MM.1S (cell line): ENCODE results near the gene MED16.

Experiments used
- DNase-seq: peaks from one replicate; pipeline ENCODE4 v3.0.0-alpha.2; 2015
- H2AFZ ChIP-seq: fragments of 300-600 bp; sonication (generic); 2 replicates; pipeline ENCODE4 v1.6.0; 2016; ENCODE audit warnings: antibody characterized with exemption, low read length
- H3F3A ChIP-seq: fragments of 300-600 bp; sonication (generic); 2 replicates; pipeline ENCODE4 v1.6.1; 2016; ENCODE audit warnings: mild to moderate bottlenecking, antibody characterized with exemption, low read length, moderate library complexity, mixed read lengths; ENCODE audit not compliant: insufficient read depth
- H3K27ac ChIP-seq: fragments of 300-600 bp; sonication (generic); 2 replicates; pipeline ENCODE4 v1.5.1; 2016; ENCODE audit warnings: mild to moderate bottlenecking, low read length
- H3K27me3 ChIP-seq: fragments of 300-600 bp; sonication (generic); replicated peaks from 2 replicates; pipeline ENCODE4 v1.6.0; 2016; ENCODE audit warnings: low read length; ENCODE audit not compliant: insufficient read depth
- H3K36me3 ChIP-seq: fragments of 300-600 bp; sonication (generic); replicated peaks from 2 replicates; pipeline ENCODE4 v1.6.1; 2016; ENCODE audit warnings: mild to moderate bottlenecking, low read length, mixed read lengths; ENCODE audit not compliant: insufficient read depth
- H3K4me1 ChIP-seq: fragments of 300-600 bp; sonication (generic); 2 replicates; pipeline ENCODE4 v1.6.1; 2016; ENCODE audit warnings: low read length, mixed read lengths
- H3K4me2 ChIP-seq: fragments of 300-600 bp; sonication (generic); 2 replicates; pipeline ENCODE4 v1.6.0; 2016; ENCODE audit warnings: low read depth, low read length
- H3K4me3 ChIP-seq: fragments of 300-600 bp; sonication (generic); 2 replicates; pipeline ENCODE4 v1.5.1; 2016; ENCODE audit warnings: low read length, mixed read lengths
- H3K79me2 ChIP-seq: fragments of 300-600 bp; sonication (generic); 2 replicates; pipeline ENCODE4 v1.6.1; 2016; ENCODE audit warnings: mixed run types, low read length, mixed read lengths
- H3K9ac ChIP-seq: fragments of 300-600 bp; sonication (generic); 2 replicates; pipeline ENCODE4 v1.6.1; 2016; ENCODE audit warnings: low read length, mixed read lengths
- H3K9me2 ChIP-seq: fragments of 300-600 bp; sonication (generic); replicated peaks from 2 replicates; pipeline ENCODE4 v1.6.1; 2016; ENCODE audit warnings: mild to moderate bottlenecking, low read length, mixed read lengths; ENCODE audit not compliant: insufficient read depth
- H3K9me3 ChIP-seq: fragments of 300-600 bp; sonication (generic); replicated peaks from 2 replicates; pipeline ENCODE4 v1.6.1; 2016; ENCODE audit warnings: mild to moderate bottlenecking, low read length, mixed read lengths; ENCODE audit not compliant: insufficient read depth
- H4K20me1 ChIP-seq: fragments of 300-600 bp; sonication (generic); 2 replicates; pipeline ENCODE4 v1.6.1; 2016; ENCODE audit warnings: mild to moderate bottlenecking, low read length, moderate library complexity, mixed read lengths; ENCODE audit not compliant: insufficient read depth
- EZH2 ChIP-seq: fragments of 300-600 bp; sonication (generic); optimal IDR thresholded peaks from 2 replicates; pipeline ENCODE3; 2017; ENCODE audit warnings: low read depth, mild to moderate bottlenecking, antibody characterized with exemption, low read length, mixed read lengths
- EZH2phosphoT487 ChIP-seq: fragments of 300-600 bp; sonication (generic); IDR thresholded peaks from 2 replicates; pipeline ENCODE4 v1.6.1; 2018; ENCODE audit warnings: antibody characterized with exemption, low read length
- TF ChIP-seq, protein P1 (sequence below): fragments of 300-600 bp; sonication (generic); IDR thresholded peaks from 2 replicates; pipeline ENCODE4 v1.5.1; 2016; ENCODE audit warnings: antibody characterized with exemption, low read length, mixed read lengths

MED16 gene

DNA sequence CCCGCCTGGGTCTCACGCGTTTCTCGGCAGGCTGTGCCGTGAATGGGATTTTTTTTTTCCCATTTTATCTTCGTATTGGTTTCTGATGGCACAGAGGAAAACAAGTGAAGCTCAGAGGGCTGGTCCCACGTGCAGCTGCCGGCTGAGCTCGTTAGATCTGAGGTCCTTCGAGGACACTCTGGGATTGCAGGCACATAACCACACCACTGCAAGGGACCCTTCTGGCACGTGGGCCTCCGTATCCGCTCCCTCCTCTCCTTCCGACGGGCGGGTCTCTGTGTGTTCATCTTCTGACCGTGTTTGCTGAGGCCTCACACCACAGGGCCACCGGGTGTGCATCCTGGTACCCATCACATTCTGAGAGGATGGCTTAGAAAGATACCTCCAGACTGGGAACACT lies 16.9 kb downstream of the MED16 start:
- DNase-seq, result no peak
- Histone ChIP-seq H4K20me1 (no peaks in the 10 kb centered on the region), H3K9me2 (no peaks in the 10 kb centered on the region), H2AFZ (no peak overlapping the region), H3K27ac (no peak overlapping the region), H3K27me3 (no peaks in the 10 kb centered on the region), H3K36me3 (no peaks in the 10 kb centered on the region), H3K79me2 (no peaks in the 10 kb centered on the region), H3K9me3 (no peaks in the 10 kb centered on the region), H3K4me3 (no peak overlapping the region), H3K4me1 (0 out of 2 replicates have a peak, but pooled peaks cover 7% of the 10 kb centered on the region), H3F3A (peaks cover 8% of the 10 kb centered on the region; the same call in 1 of the 2 replicates), H3K4me2 (no peak overlapping the region), H3K9ac (no peak overlapping the region)
- TF ChIP-seq, protein P1, sequence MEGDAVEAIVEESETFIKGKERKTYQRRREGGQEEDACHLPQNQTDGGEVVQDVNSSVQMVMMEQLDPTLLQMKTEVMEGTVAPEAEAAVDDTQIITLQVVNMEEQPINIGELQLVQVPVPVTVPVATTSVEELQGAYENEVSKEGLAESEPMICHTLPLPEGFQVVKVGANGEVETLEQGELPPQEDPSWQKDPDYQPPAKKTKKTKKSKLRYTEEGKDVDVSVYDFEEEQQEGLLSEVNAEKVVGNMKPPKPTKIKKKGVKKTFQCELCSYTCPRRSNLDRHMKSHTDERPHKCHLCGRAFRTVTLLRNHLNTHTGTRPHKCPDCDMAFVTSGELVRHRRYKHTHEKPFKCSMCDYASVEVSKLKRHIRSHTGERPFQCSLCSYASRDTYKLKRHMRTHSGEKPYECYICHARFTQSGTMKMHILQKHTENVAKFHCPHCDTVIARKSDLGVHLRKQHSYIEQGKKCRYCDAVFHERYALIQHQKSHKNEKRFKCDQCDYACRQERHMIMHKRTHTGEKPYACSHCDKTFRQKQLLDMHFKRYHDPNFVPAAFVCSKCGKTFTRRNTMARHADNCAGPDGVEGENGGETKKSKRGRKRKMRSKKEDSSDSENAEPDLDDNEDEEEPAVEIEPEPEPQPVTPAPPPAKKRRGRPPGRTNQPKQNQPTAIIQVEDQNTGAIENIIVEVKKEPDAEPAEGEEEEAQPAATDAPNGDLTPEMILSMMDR, result no peak
- no peak for TF ChIP-seq EZH2
- no peak for TF ChIP-seq EZH2phosphoT487

DNA sequence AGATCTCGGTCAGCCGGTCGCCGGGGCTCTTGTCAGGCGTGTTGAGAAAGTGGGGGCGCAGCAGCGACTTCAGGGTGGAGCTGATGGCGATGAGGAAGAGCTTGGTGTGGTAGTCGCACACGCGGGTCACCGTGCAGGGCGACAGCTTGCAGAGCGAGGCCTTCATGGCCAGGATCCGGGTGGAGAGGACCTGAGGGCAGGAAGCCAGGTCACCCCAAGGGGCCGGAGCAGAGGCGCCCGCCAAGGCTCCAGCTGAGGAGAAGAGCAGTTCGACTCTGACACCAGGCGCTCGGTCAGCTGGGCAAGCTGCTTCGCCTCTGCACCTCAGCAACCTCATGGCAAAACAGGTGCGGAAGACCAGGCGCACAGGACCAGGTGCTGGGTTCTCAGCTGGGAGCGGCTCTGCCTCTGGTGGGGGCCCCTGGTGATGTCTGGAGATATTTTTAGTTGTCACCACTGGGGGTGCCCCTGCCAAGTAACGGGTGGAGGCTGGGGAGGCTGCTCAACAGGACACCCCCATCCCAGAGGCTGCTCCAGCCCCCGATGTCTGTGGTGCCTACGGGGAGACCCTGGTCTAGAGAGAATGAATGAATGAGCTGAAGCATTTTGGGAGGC lies 17.6 kb downstream of the MED16 start:
- Histone ChIP-seq H3K36me3 (no peaks in the 10 kb centered on the region), H3K4me2 (no peak overlapping the region)

DNA sequence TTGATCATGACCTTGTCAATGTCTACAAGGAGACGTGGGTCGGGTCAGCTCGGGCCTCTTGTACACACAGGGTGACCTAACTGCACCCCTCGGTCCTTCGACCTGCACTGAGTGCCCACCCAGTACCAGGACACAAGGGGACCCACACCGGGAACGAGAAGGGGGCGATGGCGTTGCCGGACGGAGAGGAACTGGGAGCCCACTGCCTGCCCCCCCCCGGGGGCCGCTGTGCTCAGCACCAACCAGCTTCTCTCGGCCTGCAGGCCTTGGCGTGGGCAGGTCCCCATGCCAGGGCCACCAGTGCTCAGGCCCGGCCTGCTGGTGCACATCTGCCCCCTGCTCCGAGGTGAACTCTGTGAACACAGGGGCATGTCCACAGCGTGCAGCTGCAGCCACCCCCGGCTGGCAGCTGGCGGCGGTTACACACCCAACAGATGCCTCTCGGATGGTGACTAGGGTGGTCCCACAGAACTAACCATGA lies 19.4 kb downstream of the MED16 start:
- H3K36me3 ChIP-seq, result no peaks in the 10 kb centered on the region
- H3K9me2 ChIP-seq, result no peaks in the 10 kb centered on the region
- no peaks in the 10 kb centered on the region for H4K20me1 ChIP-seq
- no peak overlapping the region for H2AFZ ChIP-seq
- H3K4me2 ChIP-seq, result no peak overlapping the region
- peaks cover 8% of the 10 kb centered on the region; the same call in 1 of the 2 replicates for H3F3A ChIP-seq
- H3K27me3 ChIP-seq, result no peaks in the 10 kb centered on the region
- H3K4me3 ChIP-seq, result no peak overlapping the region
- H3K9ac ChIP-seq, result no peak overlapping the region
- no peaks in the 10 kb centered on the region for H3K79me2 ChIP-seq
- no peaks in the 10 kb centered on the region for H3K9me3 ChIP-seq
- 0 out of 2 replicates have a peak, but pooled peaks cover 7% of the 10 kb centered on the region for H3K4me1 ChIP-seq
- no peak overlapping the region for H3K27ac ChIP-seq
- DNase-seq, result no peak
- TF ChIP-seq EZH2phosphoT487 (no peak), EZH2 (no peak)
- TF ChIP-seq, protein P1, result no peak

More for the DNA sequence above, 17.6 kb downstream of the MED16 start:
- Histone ChIP-seq H3K79me2 (no peaks in the 10 kb centered on the region), H3K27ac (no peak overlapping the region), H3K9me3 (no peaks in the 10 kb centered on the region), H3F3A (peaks cover 8% of the 10 kb centered on the region; the same call in 1 of the 2 replicates), H3K4me3 (no peak overlapping the region), H2AFZ (no peak overlapping the region), H3K9me2 (no peaks in the 10 kb centered on the region), H4K20me1 (no peaks in the 10 kb centered on the region), H3K27me3 (no peaks in the 10 kb centered on the region), H3K4me1 (0 out of 2 replicates have a peak, but pooled peaks cover 7% of the 10 kb centered on the region), H3K9ac (no peak overlapping the region)
- no peak for DNase-seq
- TF ChIP-seq, protein P1, result no peak
- TF ChIP-seq EZH2phosphoT487, result no peak
